ENCODE results near the gene C12orf57. TPM values are rescaled to one million over a fixed set of nuclear protein-coding genes. Genes with fewer than 3 reads are reported as not detected.

C12orf57 gene
- total and polyA plus RNA-seq, 2 of the 8 experiments (the other 6 are each of a cell fraction or from before 2014, with no cell fraction given): 174 to 993 TPM

GRCh38 chr12:6968426-6968825 lies 24.6 kb downstream of the C12orf57 start:
- CTCF ChIA-PET (ENCODE audit: partially characterized antibody): interaction anchor here (0.6 to 2.4 kb wide), 13 partner anchors 8 to 145 kb away, joined by 3 to 11 read pairs (median 7); partner anchors contain the start of genes C1RL and SPSB2
- no peak overlapping the region for H4K91ac ChIP-seq (replicated peaks; ENCODE audit: insufficient read length, low read length)
- no peak for DNase-seq (ENCODE audit: low read depth in 1 of 2, low spot score in 2 of 2)
- H3K27me3 ChIP-seq (replicated peaks in 1 of 4; ENCODE audit: control insufficient read depth in 3 of 4, extremely low read depth in 1 of 4, insufficient read depth in 3 of 4, low read length in 3 of 4): no peaks in the 10 kb centered on the region
- H3K4ac ChIP-seq (replicated peaks; ENCODE audit: insufficient read length, low read depth, low read length): no peak overlapping the region
- POLR2A ChIA-PET (ENCODE audit: partially characterized antibody): interaction anchor here (0.8 to 30.5 kb wide), 9 partner anchors 10 to 162 kb away, joined by 3 to 1596 read pairs (median 5); partner anchors contain the start of genes ATN1, C12orf57, CLSTN3 and PTPN6
- no peak overlapping the region for H2AFZ ChIP-seq (ENCODE audit: low read length)
- H3K56ac ChIP-seq (replicated peaks; ENCODE audit: insufficient read length, low read depth, low read length): no peak overlapping the region
- H3K18ac ChIP-seq (ENCODE audit: extremely low read depth, low read length): no peak overlapping the region
- peaks cover 2 to 4% of the 10 kb centered on the region in 2 experiments for H4K20me1 ChIP-seq (replicated peaks in 1 of 2; ENCODE audit: control insufficient read depth in 1 of 2, insufficient read depth in 2 of 2, low read length in 2 of 2)
- H3K4me3 ChIP-seq (ENCODE audit: extremely low read depth in 1 of 4, insufficient read depth in 2 of 4, low read depth in 3 of 4, low read length in 4 of 4): no peak overlapping the region; a peak in 1 of 8 replicates
- no peak overlapping the region for H3K27ac ChIP-seq (ENCODE audit: low read depth, low read length)
- peaks cover 7% of the 10 kb centered on the region; the same call in 1 of the 2 replicates for H3K79me1 ChIP-seq (ENCODE audit: low read depth, low read length)
- 93% methylated on average over 9 of the region's 9 CpGs; no CpG with 5 or more reads in 1 of the 2 experiments for WGBS, 2 experiments (ENCODE audit: extremely low coverage in 1 of 2, insufficient coverage in 1 of 2, insufficient read length in 1 of 2, insufficient replicate concordance in 2 of 2, low coverage in 1 of 2, low lambda C conversion rate in 2 of 2, missing lambda C conversion rate in 1 of 2)
- no peak for FAIRE-seq
- H3K4me2 ChIP-seq (ENCODE audit: insufficient read depth in 1 of 2, low read depth in 2 of 2, low read length in 2 of 2): peak overlapping the region in 1 of 2 experiments; percentile 76; a peak in 2 of 4 replicates
- no peak overlapping the region for H2BK12ac ChIP-seq (ENCODE audit: low read depth, low read length)
- TF ChIP-seq SIN3A (conservative IDR thresholded peaks at IDR 0.05 in 1 of 2, IDR thresholded peaks at IDR 0.05 in 1 of 2; ENCODE audit: low read depth in 1 of 2, low read length in 2 of 2) (no peak), ASH2L (IDR thresholded peaks at IDR 0.05; ENCODE audit: low read length) (no peak), BRCA1 (IDR thresholded peaks at IDR 0.05; ENCODE audit: low read depth, low read length) (no peak), SAP30 (IDR thresholded peaks at IDR 0.05; ENCODE audit: insufficient read depth, insufficient replicate concordance, low read length) (no peak), RBBP5 (IDR thresholded peaks at IDR 0.05; ENCODE audit: borderline replicate concordance, low read depth, low read length) (no peak)
- TF ChIP-seq, protein P1, sequence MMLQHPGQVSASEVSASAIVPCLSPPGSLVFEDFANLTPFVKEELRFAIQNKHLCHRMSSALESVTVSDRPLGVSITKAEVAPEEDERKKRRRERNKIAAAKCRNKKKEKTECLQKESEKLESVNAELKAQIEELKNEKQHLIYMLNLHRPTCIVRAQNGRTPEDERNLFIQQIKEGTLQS (IDR thresholded peaks at IDR 0.05; ENCODE audit: insufficient read depth, low read depth, low read length): no peak
- no peak overlapping the region for H2BK15ac ChIP-seq (ENCODE audit: low read length)
- peaks cover 14 to 56% of the 10 kb centered on the region in 2 experiments for H3K79me2 ChIP-seq (ENCODE audit: control insufficient read depth in 1 of 2, insufficient read depth in 2 of 2, low read length in 2 of 2)
- no peak overlapping the region for H2BK5ac ChIP-seq (ENCODE audit: low read depth, low read length)
- no peak overlapping the region for H3K14ac ChIP-seq (ENCODE audit: insufficient read length)
- H3K4me1 ChIP-seq (replicated peaks in 1 of 4; ENCODE audit: control insufficient read depth in 3 of 4, insufficient read depth in 4 of 4, low read length in 3 of 4): peaks cover 9 to 26% (median 14%) of the 10 kb centered on the region in 4 experiments
- H3K9ac ChIP-seq (replicated peaks in 1 of 4; ENCODE audit: extremely low read depth in 1 of 4, low read depth in 3 of 4, low read length in 3 of 4): peak overlapping the region in 1 of 4 experiments; percentile 15; a peak in 1 of 7 replicates
- H3K36me3 ChIP-seq (ENCODE audit: control insufficient read depth in 2 of 4, insufficient read depth in 4 of 4, low read length in 3 of 4): peaks cover 28 to 45% (median 32%) of the 10 kb centered on the region in 4 experiments
- H4K8ac ChIP-seq (ENCODE audit: extremely low read depth, insufficient read depth, low read length): no peak overlapping the region
- H2AK5ac ChIP-seq (ENCODE audit: low read depth, low read length): no peak overlapping the region
- H3K23ac ChIP-seq (ENCODE audit: insufficient read length): no peak overlapping the region
- no peaks in the 10 kb centered on the region for H3K9me3 ChIP-seq (ENCODE audit: insufficient read depth in 2 of 2, low read depth in 1 of 2, low read length in 1 of 2)
- H2BK20ac ChIP-seq (ENCODE audit: low read length): no peak overlapping the region
- H4K5ac ChIP-seq (ENCODE audit: insufficient read length, low read depth, low read length): no peak overlapping the region
- no peak overlapping the region for H2BK120ac ChIP-seq (replicated peaks; ENCODE audit: low read depth, low read length)
- peaks cover 11% of the 10 kb centered on the region for H3K23me2 ChIP-seq (ENCODE audit: low read depth, low read length)

Measured in H1 (cell line).